Neural progenitor cell (in vitro differentiated cells): Measurements from ENCODE around the gene STARD7.

ENCODE experiments used
- EZH2 ChIP-seq: fragments of 200-600 bp; sonication (generic); IDR thresholded peaks from 2 replicates; pipeline ENCODE4 v1.6.1; 2017; ENCODE audit warnings: antibody characterized with exemption, mild to moderate bottlenecking, moderate library complexity
- EZH2phosphoT487 ChIP-seq: fragments of 200-600 bp; sonication (generic); IDR thresholded peaks from 2 replicates; pipeline ENCODE4 v1.6.1; 2017; ENCODE audit warnings: antibody characterized with exemption
- TF ChIP-seq, protein P1 (sequence below): fragments of 200-600 bp; sonication (generic); IDR thresholded peaks from 2 replicates; pipeline ENCODE4 v1.5.1; 2017; ENCODE audit warnings: antibody characterized with exemption, mild to moderate bottlenecking

DNA sequence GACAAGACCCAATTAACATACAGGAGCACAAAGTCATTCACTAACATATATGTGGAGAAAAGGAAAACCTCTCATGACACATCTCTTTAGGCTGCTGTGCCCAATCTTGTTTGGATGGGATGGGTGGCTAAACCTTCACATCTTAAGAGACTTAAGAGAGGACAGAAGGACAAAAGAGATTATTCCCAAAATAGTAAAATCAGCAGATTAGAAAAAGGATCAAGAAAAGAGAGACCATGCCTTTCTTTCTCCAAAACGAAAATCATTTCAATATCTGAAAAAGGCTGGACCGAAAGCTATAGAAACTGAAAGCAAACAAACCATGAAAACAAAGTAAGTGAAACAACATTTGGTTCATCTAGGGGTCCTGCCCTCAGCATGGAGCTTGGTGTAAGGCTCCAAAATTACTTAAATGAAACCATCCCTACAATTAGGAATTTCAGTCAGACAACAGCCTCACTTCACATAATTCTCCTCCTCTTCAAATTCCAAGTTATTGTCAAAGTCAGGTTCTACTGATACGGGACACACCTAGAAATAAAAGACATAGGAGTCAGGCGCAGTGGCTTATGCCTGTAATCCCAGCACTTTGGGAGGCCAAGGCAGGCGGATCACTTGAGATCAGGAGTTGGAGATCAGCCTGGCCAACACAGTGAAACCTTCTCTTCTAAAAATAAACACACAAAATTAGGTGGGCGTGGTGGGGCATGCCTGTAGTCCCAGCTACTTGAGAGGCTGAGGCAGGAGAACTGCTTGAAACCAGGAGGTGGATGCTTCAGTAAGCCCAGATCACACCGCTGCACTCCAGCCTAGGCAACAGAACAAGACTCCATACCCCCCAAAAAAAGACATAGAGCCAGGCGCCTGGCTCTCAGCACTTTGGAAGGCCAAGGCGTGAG, 5.2 kb downstream of the STARD7 start:
- TF ChIP-seq, protein P1, sequence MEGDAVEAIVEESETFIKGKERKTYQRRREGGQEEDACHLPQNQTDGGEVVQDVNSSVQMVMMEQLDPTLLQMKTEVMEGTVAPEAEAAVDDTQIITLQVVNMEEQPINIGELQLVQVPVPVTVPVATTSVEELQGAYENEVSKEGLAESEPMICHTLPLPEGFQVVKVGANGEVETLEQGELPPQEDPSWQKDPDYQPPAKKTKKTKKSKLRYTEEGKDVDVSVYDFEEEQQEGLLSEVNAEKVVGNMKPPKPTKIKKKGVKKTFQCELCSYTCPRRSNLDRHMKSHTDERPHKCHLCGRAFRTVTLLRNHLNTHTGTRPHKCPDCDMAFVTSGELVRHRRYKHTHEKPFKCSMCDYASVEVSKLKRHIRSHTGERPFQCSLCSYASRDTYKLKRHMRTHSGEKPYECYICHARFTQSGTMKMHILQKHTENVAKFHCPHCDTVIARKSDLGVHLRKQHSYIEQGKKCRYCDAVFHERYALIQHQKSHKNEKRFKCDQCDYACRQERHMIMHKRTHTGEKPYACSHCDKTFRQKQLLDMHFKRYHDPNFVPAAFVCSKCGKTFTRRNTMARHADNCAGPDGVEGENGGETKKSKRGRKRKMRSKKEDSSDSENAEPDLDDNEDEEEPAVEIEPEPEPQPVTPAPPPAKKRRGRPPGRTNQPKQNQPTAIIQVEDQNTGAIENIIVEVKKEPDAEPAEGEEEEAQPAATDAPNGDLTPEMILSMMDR = no peak
- no peak for TF ChIP-seq EZH2
- no peak for TF ChIP-seq EZH2phosphoT487
